Adrenal gland (tissue), 5 donors: ENCODE results near the gene PLD1.

Experiments used
- POLR2A ChIP-seq, 2 donors: fragments of 450-650 bp; IDR thresholded peaks; one replicate each; pipeline ENCODE4 v1.6.1; 2017; ENCODE audit warnings: antibody characterized with exemption in 2 of 2, mild to moderate bottlenecking in 2 of 2, moderate library complexity in 1 of 2
- TF ChIP-seq, protein P1 (sequence below), 6 experiments: fragments of 450-650 bp in 4 of 6; fragments of 200-600 bp in 2 of 6; sonication (generic) in 1 of 6; IDR thresholded peaks; 1 replicate in 5 of 6; 2 replicates in 1 of 6; pipeline versions ENCODE4 v1.5.1 to v1.8.0; 2016 to 2021; ENCODE audit warnings: antibody characterized with exemption in 6 of 6, mild to moderate bottlenecking in 2 of 6, moderate library complexity in 1 of 6
- donor health status: DM: no; HTN: no; CAD: no.

DNA sequence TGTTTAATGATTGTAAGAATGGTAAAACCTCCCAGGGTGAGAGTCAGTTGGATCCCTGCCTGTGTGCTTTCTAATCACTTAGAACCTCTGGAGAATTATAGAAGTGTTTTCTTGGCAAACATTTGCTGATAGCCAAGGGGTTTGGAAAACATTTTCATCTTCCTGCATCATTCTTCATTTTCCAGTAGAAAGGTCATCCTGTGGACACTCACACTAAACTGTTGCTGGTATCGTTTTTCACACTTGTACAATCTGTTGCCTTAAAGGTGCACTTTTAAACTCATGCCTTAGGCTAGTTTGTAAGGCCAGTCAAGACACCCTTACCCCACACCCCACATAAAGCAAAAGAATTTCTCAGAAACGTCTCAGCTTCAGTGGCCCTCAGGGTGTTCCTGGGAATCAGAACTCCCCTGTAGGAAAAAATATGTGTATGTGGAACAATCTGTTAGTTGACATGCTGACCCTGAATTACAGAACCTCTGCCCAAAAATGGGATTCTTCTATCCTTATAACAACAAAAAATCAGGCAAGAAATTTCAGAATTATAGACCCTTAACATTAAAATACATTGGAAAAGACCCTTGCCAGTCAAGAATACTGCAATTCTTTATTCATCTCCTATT, 5.8 kb upstream of the PLD1 start:
- TF ChIP-seq, protein P1, sequence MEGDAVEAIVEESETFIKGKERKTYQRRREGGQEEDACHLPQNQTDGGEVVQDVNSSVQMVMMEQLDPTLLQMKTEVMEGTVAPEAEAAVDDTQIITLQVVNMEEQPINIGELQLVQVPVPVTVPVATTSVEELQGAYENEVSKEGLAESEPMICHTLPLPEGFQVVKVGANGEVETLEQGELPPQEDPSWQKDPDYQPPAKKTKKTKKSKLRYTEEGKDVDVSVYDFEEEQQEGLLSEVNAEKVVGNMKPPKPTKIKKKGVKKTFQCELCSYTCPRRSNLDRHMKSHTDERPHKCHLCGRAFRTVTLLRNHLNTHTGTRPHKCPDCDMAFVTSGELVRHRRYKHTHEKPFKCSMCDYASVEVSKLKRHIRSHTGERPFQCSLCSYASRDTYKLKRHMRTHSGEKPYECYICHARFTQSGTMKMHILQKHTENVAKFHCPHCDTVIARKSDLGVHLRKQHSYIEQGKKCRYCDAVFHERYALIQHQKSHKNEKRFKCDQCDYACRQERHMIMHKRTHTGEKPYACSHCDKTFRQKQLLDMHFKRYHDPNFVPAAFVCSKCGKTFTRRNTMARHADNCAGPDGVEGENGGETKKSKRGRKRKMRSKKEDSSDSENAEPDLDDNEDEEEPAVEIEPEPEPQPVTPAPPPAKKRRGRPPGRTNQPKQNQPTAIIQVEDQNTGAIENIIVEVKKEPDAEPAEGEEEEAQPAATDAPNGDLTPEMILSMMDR (IDR thresholded peaks at IDR 0.05), result no peak
- no peak for TF ChIP-seq POLR2A (IDR thresholded peaks at IDR 0.05)
